Peyer's patch (tissue), 4 donors: ENCODE data around the gene RNPC3. TPM values are rescaled to one million over a fixed set of nuclear protein-coding genes. Genes with fewer than 3 reads are reported as not detected.
A peak's percentile ranks its signal among the peaks of the same experiment; 100 is the strongest.

ENCODE experiments used
- DNase-seq, 3 donors: peaks; one replicate each; pipeline ENCODE4 v3.0.0-alpha.2; 2017 to 2019
- H3K27ac ChIP-seq, 4 donors: fragments of 200-600 bp; sonication (generic); one replicate each; pipeline ENCODE4 v1.5.1; 2016 to 2019
- H3K27me3 ChIP-seq, 2 donors: fragments of 200-600 bp; sonication (generic); one replicate each; pipeline ENCODE4 v1.5.1; 2019
- H3K36me3 ChIP-seq, 3 donors: fragments of 200-600 bp; sonication (generic); one replicate each; pipeline ENCODE4 v1.5.1; 2016 to 2019
- H3K4me1 ChIP-seq, 4 donors: fragments of 200-600 bp; sonication (generic); one replicate each; pipeline ENCODE4 v1.5.1; 2016 to 2019
- H3K4me3 ChIP-seq, 4 donors: fragments of 200-600 bp; sonication (generic); 1 replicate in 3 of 4; 2 replicates in 1 of 4; pipeline ENCODE4 v1.5.1; 2016 to 2019; ENCODE audit warnings: mild to moderate bottlenecking in 1 of 4
- H3K9me3 ChIP-seq, 4 donors: fragments of 200-600 bp; sonication (generic); one replicate each; pipeline ENCODE4 v1.5.1; 2016 to 2019; ENCODE audit warnings: mild to moderate bottlenecking in 1 of 4
- CTCF ChIP-seq, 6 experiments: fragments of 450-650 bp in 4 of 6; fragments of 200-600 bp in 2 of 6; sonication (generic) in 1 of 6; IDR thresholded peaks; one replicate each; pipeline ENCODE4 v1.5.1; 2017 to 2019; ENCODE audit warnings: antibody characterized with exemption in 6 of 6, mild to moderate bottlenecking in 3 of 6, moderate library complexity in 1 of 6
- POLR2A ChIP-seq, 2 donors: fragments of 450-650 bp; IDR thresholded peaks; one replicate each; pipeline ENCODE4 v1.5.1; 2017; ENCODE audit warnings: antibody characterized with exemption in 2 of 2, mild to moderate bottlenecking in 2 of 2, moderate library complexity in 2 of 2
- total RNA-seq, 4 donors: library from RNA; depleted of rRNA; stranded (reverse); fragments of >200 nt; gene quantifications; one replicate each; pipeline ENCODE4 v1.1.0, GENCODE V29; 2016

The RNPC3 gene
- total RNA-seq, 4 donors from 2014 or later = 49.0 to 158 (median 73.4) TPM

DNA sequence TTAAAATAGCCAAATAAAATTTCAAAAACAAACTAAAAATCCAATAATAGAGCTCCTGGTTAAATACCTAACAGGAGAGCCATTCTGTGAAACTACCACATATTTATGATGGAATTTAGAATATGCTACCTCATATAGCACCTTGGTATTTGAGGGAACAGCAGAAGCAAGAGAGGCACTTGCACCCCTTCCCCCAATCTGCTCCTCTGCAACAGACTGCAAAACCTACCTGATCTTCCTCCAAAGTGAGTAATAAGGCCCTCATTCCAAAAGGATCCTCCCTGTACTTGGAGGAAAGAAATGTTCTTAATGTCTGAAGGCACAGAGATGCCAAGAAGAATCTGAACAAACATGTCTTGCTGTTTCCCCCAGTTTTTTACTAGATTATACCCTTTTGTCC is 28.1 kb upstream of the RNPC3 start:
- no peak for DNase-seq
- H3K27me3 ChIP-seq = no peaks in the 10 kb centered on the region
- H3K36me3 ChIP-seq = no peaks in the 10 kb centered on the region
- H3K4me1 ChIP-seq = no peaks in the 10 kb centered on the region
- TF ChIP-seq POLR2A (IDR thresholded peaks at IDR 0.05) = no peak
- no peak for TF ChIP-seq CTCF (IDR thresholded peaks at IDR 0.05)
- no peaks in the 10 kb centered on the region for H3K9me3 ChIP-seq
- no peak overlapping the region for H3K27ac ChIP-seq
- H3K4me3 ChIP-seq = no peak overlapping the region

- DNase-seq = no peak
- Histone ChIP-seq H3K27me3 (no peaks in the 10 kb centered on the region), H3K36me3 (no peaks in the 10 kb centered on the region), H3K4me3 (no peak overlapping the region), H3K4me1 (no peaks in the 10 kb centered on the region), H3K9me3 (no peaks in the 10 kb centered on the region), H3K27ac (no peak overlapping the region)
- no peak for TF ChIP-seq CTCF (IDR thresholded peaks at IDR 0.05)
- no peak for TF ChIP-seq POLR2A (IDR thresholded peaks at IDR 0.05)
These were observed 16.2 kb upstream of the RNPC3 start for GRCh38 chr1:103509250-103509649.

DNA sequence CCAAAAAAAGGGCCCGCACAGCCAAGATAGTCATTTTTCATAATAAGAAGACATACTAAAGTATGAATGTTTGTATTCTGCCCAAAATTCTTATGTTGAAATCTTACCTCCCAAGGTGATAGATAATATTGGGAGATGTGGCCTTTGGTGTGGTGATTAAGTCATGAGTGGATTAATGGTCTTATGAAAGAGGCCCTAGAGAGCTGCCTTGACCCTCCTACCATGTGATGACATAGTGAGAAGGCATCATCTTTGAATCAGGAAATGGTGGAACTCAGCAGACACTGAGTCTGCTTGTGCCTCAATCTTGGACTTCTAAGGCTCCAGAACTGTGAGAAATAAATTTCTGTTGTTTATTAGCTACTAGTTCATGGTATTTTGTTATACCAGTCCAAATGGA is 11.8 kb upstream of the RNPC3 start:
- TF ChIP-seq CTCF (IDR thresholded peaks at IDR 0.05) (no peak), POLR2A (IDR thresholded peaks at IDR 0.05) (no peak)
- Histone ChIP-seq H3K4me3 (no peak overlapping the region), H3K27ac (no peak overlapping the region), H3K36me3 (no peaks in the 10 kb centered on the region), H3K27me3 (no peaks in the 10 kb centered on the region), H3K4me1 (no peaks in the 10 kb centered on the region), H3K9me3 (no peaks in the 10 kb centered on the region)
- no peak for DNase-seq

- no peaks in the 10 kb centered on the region for H3K27me3 ChIP-seq
- H3K4me3 ChIP-seq = no peak overlapping the region
- H3K36me3 ChIP-seq = no peaks in the 10 kb centered on the region
- no peak for DNase-seq
- TF ChIP-seq POLR2A (IDR thresholded peaks at IDR 0.05) = no peak
- peak; percentile 41 to 86 (median 74) for TF ChIP-seq CTCF (IDR thresholded peaks at IDR 0.05)
- no peaks in the 10 kb centered on the region for H3K4me1 ChIP-seq
- no peak overlapping the region for H3K27ac ChIP-seq
- H3K9me3 ChIP-seq = no peaks in the 10 kb centered on the region
These were observed 10.5 kb upstream of the RNPC3 start for GRCh38 chr1:103514920-103515503.

DNA sequence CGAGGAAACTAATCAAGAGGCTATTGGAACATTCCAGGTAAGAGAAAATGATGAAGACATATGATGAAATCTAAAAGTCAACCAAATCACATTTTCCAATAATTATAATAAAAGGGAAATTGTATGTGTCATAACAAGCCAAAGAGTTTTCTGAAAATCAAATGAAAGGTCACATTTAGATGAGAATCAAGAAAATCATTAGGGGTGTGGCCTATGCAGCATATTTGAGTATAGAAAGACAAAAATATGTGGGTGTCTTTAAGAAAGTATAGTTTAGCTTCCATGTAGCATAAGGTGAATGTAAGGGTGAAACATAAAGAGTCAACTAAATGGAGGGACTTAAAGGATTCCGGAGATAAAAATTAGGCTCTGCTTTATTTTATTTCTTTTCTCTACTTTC is 9.2 kb upstream of the RNPC3 start:
- Histone ChIP-seq H3K36me3 (no peaks in the 10 kb centered on the region), H3K27me3 (no peaks in the 10 kb centered on the region), H3K4me1 (no peaks in the 10 kb centered on the region), H3K4me3 (no peak overlapping the region), H3K9me3 (no peaks in the 10 kb centered on the region), H3K27ac (no peak overlapping the region)
- no peak for TF ChIP-seq POLR2A (IDR thresholded peaks at IDR 0.05)
- TF ChIP-seq CTCF (IDR thresholded peaks at IDR 0.05) = no peak
- DNase-seq = no peak

DNA sequence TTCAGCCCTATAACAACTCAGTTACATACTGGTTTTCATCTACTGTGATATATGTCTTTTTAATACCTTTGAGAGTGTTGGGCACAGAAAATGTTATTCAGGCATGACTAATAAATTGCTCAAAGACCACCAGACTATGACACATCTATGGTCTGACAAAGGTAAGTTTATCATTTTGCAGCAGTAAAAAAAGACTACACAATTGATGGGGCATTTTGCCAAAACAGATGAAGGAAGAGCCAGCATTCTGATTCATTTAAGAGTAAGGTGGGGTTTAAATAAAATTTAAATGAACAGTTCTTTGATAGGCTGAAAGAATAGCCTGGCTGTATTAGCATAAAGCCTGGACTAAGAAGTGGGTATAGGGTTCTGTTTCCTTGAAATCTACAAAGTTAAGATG is 8.8 kb upstream of the RNPC3 start:
- H3K4me1 ChIP-seq = no peaks in the 10 kb centered on the region

More for the DNA sequence above, 8.8 kb upstream of the RNPC3 start:
- TF ChIP-seq POLR2A (IDR thresholded peaks at IDR 0.05) = no peak
- Histone ChIP-seq H3K36me3 (no peaks in the 10 kb centered on the region), H3K9me3 (no peaks in the 10 kb centered on the region), H3K4me3 (no peak overlapping the region), H3K27me3 (no peaks in the 10 kb centered on the region), H3K27ac (no peak overlapping the region)
- DNase-seq = no peak
